ENCODE results near the gene ITK.

DNA sequence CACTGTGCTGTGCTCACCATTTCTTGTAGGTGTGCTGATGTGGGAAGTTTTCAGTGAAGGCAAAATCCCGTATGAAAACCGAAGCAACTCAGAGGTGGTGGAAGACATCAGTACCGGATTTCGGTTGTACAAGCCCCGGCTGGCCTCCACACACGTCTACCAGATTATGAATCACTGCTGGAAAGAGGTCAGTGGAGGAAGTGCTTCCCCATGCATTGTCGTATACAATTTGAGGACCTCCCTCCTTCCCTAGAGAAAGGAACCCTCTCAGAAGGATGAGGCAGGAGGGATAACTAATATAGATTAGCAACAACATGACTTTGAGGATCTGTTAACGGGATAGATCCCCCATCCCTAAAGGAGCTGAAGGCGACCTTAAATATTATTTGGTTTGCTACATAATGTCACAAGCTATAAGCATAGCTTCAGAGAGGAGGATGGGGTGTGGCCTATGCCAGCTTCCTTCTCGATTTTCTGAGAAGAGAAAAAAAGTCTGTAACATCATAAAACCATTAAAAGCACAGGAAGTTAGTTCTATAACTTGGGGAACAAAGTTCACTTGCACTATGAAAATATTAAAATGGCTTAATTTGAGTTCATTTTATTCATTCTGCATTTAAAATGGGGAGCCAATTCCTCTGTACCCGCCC, 68.3 kb downstream of the ITK start:
- TF ChIP-seq POLR2A (IDR thresholded peaks at IDR 0.05), result no peak
- TF ChIP-seq, protein P1, sequence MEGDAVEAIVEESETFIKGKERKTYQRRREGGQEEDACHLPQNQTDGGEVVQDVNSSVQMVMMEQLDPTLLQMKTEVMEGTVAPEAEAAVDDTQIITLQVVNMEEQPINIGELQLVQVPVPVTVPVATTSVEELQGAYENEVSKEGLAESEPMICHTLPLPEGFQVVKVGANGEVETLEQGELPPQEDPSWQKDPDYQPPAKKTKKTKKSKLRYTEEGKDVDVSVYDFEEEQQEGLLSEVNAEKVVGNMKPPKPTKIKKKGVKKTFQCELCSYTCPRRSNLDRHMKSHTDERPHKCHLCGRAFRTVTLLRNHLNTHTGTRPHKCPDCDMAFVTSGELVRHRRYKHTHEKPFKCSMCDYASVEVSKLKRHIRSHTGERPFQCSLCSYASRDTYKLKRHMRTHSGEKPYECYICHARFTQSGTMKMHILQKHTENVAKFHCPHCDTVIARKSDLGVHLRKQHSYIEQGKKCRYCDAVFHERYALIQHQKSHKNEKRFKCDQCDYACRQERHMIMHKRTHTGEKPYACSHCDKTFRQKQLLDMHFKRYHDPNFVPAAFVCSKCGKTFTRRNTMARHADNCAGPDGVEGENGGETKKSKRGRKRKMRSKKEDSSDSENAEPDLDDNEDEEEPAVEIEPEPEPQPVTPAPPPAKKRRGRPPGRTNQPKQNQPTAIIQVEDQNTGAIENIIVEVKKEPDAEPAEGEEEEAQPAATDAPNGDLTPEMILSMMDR (IDR thresholded peaks at IDR 0.05), result no peak
